GM12872 (cell line): Measurements from ENCODE around the gene SAMD1.

Experiments used
- CTCF ChIP-seq: IDR thresholded peaks from 3 replicates; pipeline ENCODE4 v1.5.1; 2011; ENCODE audit warnings: low read depth, mild to moderate bottlenecking, low read length, moderate library complexity; ENCODE audit not compliant: insufficient read depth

The SAMD1 gene

GRCh38 chr19:14112051-14112808, 21.7 kb upstream of the SAMD1 start:
- TF ChIP-seq CTCF, result no peak

- TF ChIP-seq CTCF, result no peak
Observed at GRCh38 chr19:14111486-14111885, 20.9 kb upstream of the SAMD1 start.

GRCh38 chr19:14110650-14111049, 20.1 kb upstream of the SAMD1 start:
- TF ChIP-seq CTCF, result no peak

GRCh38 chr19:14107581-14108461, 17.3 kb upstream of the SAMD1 start:
- no peak for TF ChIP-seq CTCF

- no peak for TF ChIP-seq CTCF
Observed at GRCh38 chr19:14106840-14107239, 16.3 kb upstream of the SAMD1 start.

GRCh38 chr19:14105680-14106079, 15.1 kb upstream of the SAMD1 start:
- TF ChIP-seq CTCF, result no peak

- TF ChIP-seq CTCF, result peak; percentile 15; the same call in 1 of the 3 replicates
Observed at GRCh38 chr19:14103310-14103709, 12.8 kb upstream of the SAMD1 start.
